H1 (cell line): Measurements from ENCODE around the gene DMBT1. TPM values are rescaled to one million over a fixed set of nuclear protein-coding genes. Genes with fewer than 3 reads are reported as not detected.

ENCODE experiments used
- CTCF ChIA-PET: fragments of 300-600 bp; sonication (Branson Sonifier 250); formaldehyde crosslinking; loops from one replicate; lab custom pipeline; 2021; ENCODE audit not compliant: partially characterized antibody; lab: Charles Lee
- POLR2A ChIA-PET: fragments of 300-600 bp; sonication (Branson Sonifier 250); formaldehyde crosslinking; loops from one replicate; lab custom pipeline; 2021; ENCODE audit warnings: inconsistent platforms; ENCODE audit not compliant: partially characterized antibody; lab: Charles Lee
- DNase-seq, 2 experiments: peaks; one replicate each; pipeline versions ENCODE4 v3.0.0 to v3.0.0-alpha.2; 2010 to 2022; ENCODE audit warnings: low spot score in 2 of 2, low read depth in 1 of 2, mixed read lengths in 1 of 2
- FAIRE-seq: peaks from 2 replicates; lab custom pipeline; 2011; peaks lifted over from hg19 to GRCh38; lab: Jason Lieb, UNC
- H2AFZ ChIP-seq: 2 replicates; pipeline ENCODE4 v1.8.1; 2012; ENCODE audit warnings: low read length, inconsistent platforms
- H2AK5ac ChIP-seq: 2 replicates; pipeline ENCODE4 v1.6.1; 2013; ENCODE audit warnings: low read depth, low read length
- H2BK120ac ChIP-seq: replicated peaks from 2 replicates; pipeline ENCODE3; 2013; ENCODE audit warnings: low read depth, low read length, inconsistent platforms
- H2BK12ac ChIP-seq: 2 replicates; pipeline ENCODE4 v1.6.1; 2013; ENCODE audit warnings: low read depth, low read length
- H2BK15ac ChIP-seq: 2 replicates; pipeline ENCODE4 v1.6.1; 2013; ENCODE audit warnings: low read length
- H2BK20ac ChIP-seq: 2 replicates; pipeline ENCODE4 v1.6.1; 2013; ENCODE audit warnings: low read length
- H2BK5ac ChIP-seq: 2 replicates; pipeline ENCODE4 v1.6.1; 2013; ENCODE audit warnings: low read depth, low read length
- H3K14ac ChIP-seq: 2 replicates; pipeline ENCODE4 v1.6.1; 2013; ENCODE audit warnings: inconsistent platforms; ENCODE audit not compliant: insufficient read length
- H3K18ac ChIP-seq: 2 replicates; pipeline ENCODE4 v1.6.1; 2013; ENCODE audit warnings: low read length; ENCODE audit errors: extremely low read depth
- H3K23ac ChIP-seq: 2 replicates; pipeline ENCODE4 v1.6.1; 2013; ENCODE audit warnings: inconsistent platforms; ENCODE audit not compliant: insufficient read length
- H3K23me2 ChIP-seq: 2 replicates; pipeline ENCODE4 v1.6.1; 2013; ENCODE audit warnings: low read depth, low read length
- H3K27ac ChIP-seq: 2 replicates; pipeline ENCODE4 v1.6.1; 2011; ENCODE audit warnings: low read depth, low read length, inconsistent platforms
- H3K27me3 ChIP-seq, 4 experiments: replicated peaks in 1 of 4; 1 replicate in 1 of 4; 2 replicates in 3 of 4; pipeline versions ENCODE4 v1.6.1 to v1.8.1; 2011 to 2013; ENCODE audit warnings: low read length in 3 of 4, mild to moderate bottlenecking in 3 of 4, inconsistent platforms in 2 of 4, mixed read lengths in 2 of 4, moderate library complexity in 1 of 4; ENCODE audit not compliant: control insufficient read depth in 3 of 4, insufficient read depth in 3 of 4; ENCODE audit errors: extremely low read depth in 1 of 4
- H3K36me3 ChIP-seq, 4 experiments: 2 replicates each; pipeline versions ENCODE4 v1.6.1 to v1.8.1; 2011 to 2013; ENCODE audit warnings: mild to moderate bottlenecking in 4 of 4, low read length in 3 of 4, moderate library complexity in 2 of 4, control low read depth in 1 of 4, inconsistent platforms in 1 of 4; ENCODE audit not compliant: insufficient read depth in 4 of 4, control insufficient read depth in 2 of 4
- H3K4ac ChIP-seq: replicated peaks from 2 replicates; pipeline ENCODE3; 2013; ENCODE audit warnings: low read length, low read depth, mixed read lengths, inconsistent platforms; ENCODE audit not compliant: insufficient read length
- H3K4me1 ChIP-seq, 4 experiments: replicated peaks in 1 of 4; 1 replicate in 1 of 4; 2 replicates in 3 of 4; pipeline versions ENCODE4 v1.6.1 to v1.8.1; 2011 to 2013; ENCODE audit warnings: low read length in 3 of 4, inconsistent platforms in 2 of 4, mixed read lengths in 1 of 4; ENCODE audit not compliant: insufficient read depth in 4 of 4, control insufficient read depth in 3 of 4
- H3K4me2 ChIP-seq, 2 experiments: 2 replicates each; pipeline versions ENCODE4 v1.6.1 to v1.8.1; 2011 to 2013; ENCODE audit warnings: low read depth in 2 of 2, low read length in 2 of 2, control low read depth in 1 of 2, inconsistent platforms in 1 of 2, mild to moderate bottlenecking in 1 of 2; ENCODE audit not compliant: insufficient read depth in 1 of 2
- H3K4me3 ChIP-seq, 4 experiments: fragments of 200-600, 300-600 bp in 1 of 4; sonication (generic), shearing (Covaris generic), sonication (Bioruptor Twin) in 1 of 4; 2 replicates each; pipeline versions ENCODE4 v1.5.1 to v1.8.1; 2011 to 2016; ENCODE audit warnings: low read length in 4 of 4, low read depth in 3 of 4, control low read depth in 2 of 4, inconsistent platforms in 2 of 4, mild to moderate bottlenecking in 2 of 4, mixed read lengths in 1 of 4, moderate library complexity in 1 of 4; ENCODE audit not compliant: insufficient read depth in 2 of 4; ENCODE audit errors: extremely low read depth in 1 of 4
- H3K56ac ChIP-seq: replicated peaks from 2 replicates; pipeline ENCODE3; 2013; ENCODE audit warnings: low read depth, mild to moderate bottlenecking, mixed read lengths, low read length, inconsistent platforms; ENCODE audit not compliant: insufficient read length
- H3K79me1 ChIP-seq: 2 replicates; pipeline ENCODE4 v1.6.1; 2013; ENCODE audit warnings: low read depth, low read length, control low read depth
- H3K79me2 ChIP-seq, 2 experiments: 2 replicates each; pipeline versions ENCODE4 v1.6.1 to v1.8.1; 2012 to 2013; ENCODE audit warnings: low read length in 2 of 2, mild to moderate bottlenecking in 2 of 2, inconsistent platforms in 1 of 2; ENCODE audit not compliant: insufficient read depth in 2 of 2, control insufficient read depth in 1 of 2
- H3K9ac ChIP-seq, 4 experiments: replicated peaks in 1 of 4; 1 replicate in 1 of 4; 2 replicates in 3 of 4; pipeline versions ENCODE4 v1.6.1 to v1.8.1; 2011 to 2013; ENCODE audit warnings: low read depth in 3 of 4, low read length in 3 of 4, control low read depth in 2 of 4, mild to moderate bottlenecking in 2 of 4, moderate library complexity in 2 of 4, inconsistent platforms in 1 of 4; ENCODE audit errors: extremely low read depth in 1 of 4
- H3K9me3 ChIP-seq, 2 experiments: 2 replicates each; pipeline versions ENCODE4 v1.6.1 to v1.8.1; 2012 to 2013; ENCODE audit warnings: mild to moderate bottlenecking in 2 of 2, moderate library complexity in 2 of 2, control low read depth in 1 of 2, inconsistent platforms in 1 of 2, low read depth in 1 of 2, low read length in 1 of 2, mixed read lengths in 1 of 2; ENCODE audit not compliant: insufficient read depth in 2 of 2
- H4K20me1 ChIP-seq, 2 experiments: replicated peaks in 1 of 2; 2 replicates each; pipeline versions ENCODE3 to v1.8.1; 2011 to 2013; ENCODE audit warnings: inconsistent platforms in 2 of 2, low read length in 2 of 2, mild to moderate bottlenecking in 1 of 2; ENCODE audit not compliant: insufficient read depth in 2 of 2, control insufficient read depth in 1 of 2
- H4K5ac ChIP-seq: 2 replicates; pipeline ENCODE4 v1.6.1; 2013; ENCODE audit warnings: low read length, low read depth, mixed read lengths, inconsistent platforms; ENCODE audit not compliant: insufficient read length
- H4K8ac ChIP-seq: 2 replicates; pipeline ENCODE4 v1.8.0; 2013; ENCODE audit warnings: mild to moderate bottlenecking, moderate library complexity, low read length, inconsistent platforms; ENCODE audit not compliant: insufficient read depth; ENCODE audit errors: extremely low read depth
- H4K91ac ChIP-seq: replicated peaks from 2 replicates; pipeline ENCODE3; 2013; ENCODE audit warnings: low read length, mixed read lengths, inconsistent platforms; ENCODE audit not compliant: insufficient read length
- RAD21 ChIP-seq, 2 experiments: IDR thresholded peaks in 1 of 2; conservative IDR thresholded peaks in 1 of 2; 2 replicates each; pipeline ENCODE4 v1.6.1; 2011; ENCODE audit warnings: low read depth in 2 of 2, low read length in 2 of 2, improper control_type of control experiment in 1 of 2, inconsistent platforms in 1 of 2, mild to moderate bottlenecking in 1 of 2, moderate library complexity in 1 of 2
- USF2 ChIP-seq: IDR thresholded peaks from 2 replicates; pipeline ENCODE4 v1.6.1; 2011; ENCODE audit warnings: low read length, improper control_type of control experiment
- WGBS, 2 experiments: shearing (Covaris generic) in 1 of 2; methylation state at CpG; one replicate each; pipeline versions ENCODE4 v1.1.6 to v1.1.7; 2013 to 2015; ENCODE audit warnings: low lambda C conversion rate in 2 of 2, mixed read lengths in 2 of 2, inconsistent platforms in 1 of 2, low coverage in 1 of 2, missing lambda C conversion rate in 1 of 2; ENCODE audit not compliant: insufficient replicate concordance in 2 of 2, insufficient coverage in 1 of 2, insufficient read length in 1 of 2; ENCODE audit errors: extremely low coverage in 1 of 2, missing lambda C conversion rate in 1 of 2; 5-methylcytosine and 5-hydroxymethylcytosine counted together
- polyA plus RNA-seq, 7 experiments: library from polyadenylated mRNA; depleted of rRNA in 3 of 7; stranded (reverse) in 5 of 7; unstranded in 2 of 7; fragments of >200 nt in 5 of 7; fragments of 200-250 nt in 2 of 7; gene quantifications; 1 replicate in 5 of 7; 2 replicates in 1 of 7; 4 replicates in 1 of 7; pipeline versions ENCODE4 v1.2.1 to v1.2.3, GENCODE V29; 2011 to 2013; ENCODE audit warnings: missing spikeins in 2 of 7, mixed read lengths in 2 of 7
- total RNA-seq: library from RNA; stranded (reverse); fragmentation: NEBNext Ultra II Directional; extraction: Animal tissue kit (Norgen Biotek cat#: 25700); gene quantifications from 2 replicates; pipeline ENCODE4 v1.2.1, GENCODE V29; 2021

Gene DMBT1
- total and polyA plus RNA-seq, 2 of the 8 experiments (the other 6 are each of a cell fraction or from before 2014, with no cell fraction given), result 0.03 TPM; not detected in 1

- H2AK5ac ChIP-seq, result no peak overlapping the region
- no peak overlapping the region for H3K14ac ChIP-seq
- DNase-seq, result no peak
- H3K18ac ChIP-seq, result no peak overlapping the region
- TF ChIP-seq USF2, result no peak
- no peak for TF ChIP-seq RAD21 (IDR thresholded peaks at IDR 0.05 in 1 of 2, conservative IDR thresholded peaks at IDR 0.05 in 1 of 2; ENCODE audit: low read depth in 2 of 2, low read length in 2 of 2)
- no peak overlapping the region for H3K9ac ChIP-seq
- ChIA-PET CTCF (interaction anchor here (1.2 to 6.3 kb wide), 9 partner anchors 9 to 291 kb away, joined by 3 to 63 read pairs (median 4); no protein-coding TSS in a partner anchor), POLR2A (no interaction called here)
- H4K20me1 ChIP-seq, result no peaks in the 10 kb centered on the region
- H2AFZ ChIP-seq, result no peak overlapping the region
- H3K56ac ChIP-seq, result no peak overlapping the region
- H4K8ac ChIP-seq, result no peak overlapping the region
- no peaks in the 10 kb centered on the region for H3K36me3 ChIP-seq
- no peak overlapping the region for H2BK120ac ChIP-seq
- H4K5ac ChIP-seq, result no peak overlapping the region
- no peaks in the 10 kb centered on the region for H3K27me3 ChIP-seq
- H2BK5ac ChIP-seq, result no peak overlapping the region
- H3K79me1 ChIP-seq, result no peaks in the 10 kb centered on the region
- no peak overlapping the region for H4K91ac ChIP-seq
- no peak overlapping the region for H2BK20ac ChIP-seq
- no peak overlapping the region for H3K23ac ChIP-seq
- peaks cover 0 to 4% (median 1%) of the 10 kb centered on the region in 4 experiments; a peak in 3 of 7 replicates for H3K4me1 ChIP-seq
- no peak overlapping the region for H2BK12ac ChIP-seq
- FAIRE-seq, result no peak
- no peak overlapping the region for H3K4me2 ChIP-seq
- H2BK15ac ChIP-seq, result no peak overlapping the region
- H3K27ac ChIP-seq, result no peak overlapping the region
- 81% methylated on average over 5 of the region's 5 CpGs; no CpG with 5 or more reads in 1 of the 2 experiments for WGBS, 2 experiments
- H3K4ac ChIP-seq, result no peak overlapping the region
- H3K9me3 ChIP-seq, result no peaks in the 10 kb centered on the region
- H3K79me2 ChIP-seq, result no peaks in the 10 kb centered on the region
- no peaks in the 10 kb centered on the region for H3K23me2 ChIP-seq
- H3K4me3 ChIP-seq, result no peak overlapping the region
These were observed 2.1 kb upstream of the DMBT1 start for GRCh38 chr10:122558452-122558851.
